ENCODE measurements around the gene CPVL.

Gene CPVL

DNA sequence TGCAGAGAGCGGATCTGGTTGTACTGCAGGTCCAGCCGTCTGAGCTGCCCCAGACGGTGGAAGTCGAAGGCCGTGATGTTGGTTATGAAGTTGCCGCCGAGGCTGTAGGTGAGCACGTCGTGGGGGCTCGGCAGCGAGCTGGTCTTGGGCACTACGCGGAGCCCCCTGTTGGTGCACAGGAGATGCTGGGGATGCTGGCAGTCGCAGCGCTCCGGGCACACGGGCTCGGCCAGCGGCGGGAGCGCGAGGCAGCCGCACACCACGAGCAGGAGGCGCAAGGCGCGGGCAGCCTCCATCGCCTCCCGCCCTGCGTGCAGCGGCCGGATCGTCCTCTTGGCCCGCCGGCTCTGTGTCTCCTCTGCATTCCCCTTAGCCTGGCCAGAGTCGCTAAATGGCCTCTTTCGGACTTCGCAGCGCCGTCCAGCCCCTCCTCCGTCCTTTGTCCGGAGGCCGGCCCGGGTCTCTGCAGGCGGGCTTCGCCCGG, 188.5 kb downstream of the CPVL start:
- Mint-ChIP-seq H3K4me1 (peaks cover 55% of the 10 kb centered on the region), H3K27ac (peak overlapping the region; percentile 94 to 99 (median 97)), H3K4me3 (peak overlapping the region; percentile 93 to 96 (median 94)), H3K27me3 (ENCODE audit: low read depth) (peaks cover 7% of the 10 kb centered on the region), H3K36me3 (ENCODE audit: low read depth) (peaks cover 10% of the 10 kb centered on the region), H3K9me3 (no peaks in the 10 kb centered on the region)
- no peak for TF ChIP-seq CTCF (IDR thresholded peaks at IDR 0.05; ENCODE audit: unreplicated experiment in 3 of 3)

- no peaks in the 10 kb centered on the region for H3K9me3 Mint-ChIP-seq
- H3K4me3 Mint-ChIP-seq: peak overlapping the region; percentile 93 to 96 (median 94)
- H3K27me3 Mint-ChIP-seq (ENCODE audit: low read depth): peaks cover 7% of the 10 kb centered on the region
- peaks cover 58% of the 10 kb centered on the region for H3K4me1 Mint-ChIP-seq
- no peak for TF ChIP-seq CTCF (IDR thresholded peaks at IDR 0.05; ENCODE audit: unreplicated experiment in 3 of 3)
- H3K27ac Mint-ChIP-seq: peak overlapping the region; percentile 94 to 99 (median 97)
- H3K36me3 Mint-ChIP-seq (ENCODE audit: low read depth): peaks cover 13% of the 10 kb centered on the region
Observed at GRCh38 chr7:28957064-28957750, 189.1 kb downstream of the CPVL start.

- peaks cover 7% of the 10 kb centered on the region for H3K27me3 Mint-ChIP-seq (ENCODE audit: low read depth)
- TF ChIP-seq CTCF (IDR thresholded peaks at IDR 0.05; ENCODE audit: unreplicated experiment in 3 of 3): peak; percentile 57 to 68 (median 62)
Observed at GRCh38 chr7:28956608-28957063, 189.7 kb downstream of the CPVL start.

GRCh38 chr7:28955718-28956607, 190.4 kb downstream of the CPVL start:
- no peak overlapping the region for H3K27ac Mint-ChIP-seq
- H3K4me3 Mint-ChIP-seq: peak overlapping the region; percentile 77 to 96 (median 93)
- no peaks in the 10 kb centered on the region for H3K9me3 Mint-ChIP-seq
- H3K27me3 Mint-ChIP-seq (ENCODE audit: low read depth): peaks cover 7% of the 10 kb centered on the region
- peak; percentile 41 to 55 (median 51) for TF ChIP-seq CTCF (IDR thresholded peaks at IDR 0.05; ENCODE audit: unreplicated experiment in 3 of 3)
- H3K4me1 Mint-ChIP-seq: peaks cover 62% of the 10 kb centered on the region
- peaks cover 22% of the 10 kb centered on the region for H3K36me3 Mint-ChIP-seq (ENCODE audit: low read depth)

More at GRCh38 chr7:28956608-28957063, 189.7 kb downstream of the CPVL start:
- H3K27ac Mint-ChIP-seq: peak overlapping the region in 2 of 3 experiments; percentile 97 to 99
- no peaks in the 10 kb centered on the region for H3K9me3 Mint-ChIP-seq
- H3K36me3 Mint-ChIP-seq (ENCODE audit: low read depth): peaks cover 16% of the 10 kb centered on the region
- peaks cover 60% of the 10 kb centered on the region for H3K4me1 Mint-ChIP-seq
- peak overlapping the region; percentile 93 to 96 (median 94) for H3K4me3 Mint-ChIP-seq

DNA sequence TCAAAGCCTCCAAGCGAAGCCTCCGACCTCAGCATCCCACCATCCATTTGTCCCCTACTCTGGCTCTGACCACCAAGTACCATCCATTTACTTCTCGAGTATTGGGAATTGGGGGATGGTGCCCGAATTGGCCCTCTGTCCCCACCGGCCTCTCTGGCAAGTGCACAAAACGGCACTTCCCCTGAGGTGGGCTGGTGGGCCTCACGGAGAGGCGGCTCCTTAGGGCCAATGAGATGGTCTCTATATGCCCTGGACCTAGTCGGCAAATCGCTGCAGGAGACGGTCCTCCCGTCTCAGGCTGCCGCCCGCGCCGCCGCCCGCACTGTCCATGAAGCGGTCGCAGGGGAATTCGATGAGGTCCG, 191.0 kb downstream of the CPVL start:
- Mint-ChIP-seq H3K9me3 (no peaks in the 10 kb centered on the region), H3K4me1 (peaks cover 57% of the 10 kb centered on the region), H3K4me3 (peak overlapping the region; percentile 76 to 78 (median 77)), H3K27me3 (ENCODE audit: low read depth) (peaks cover 7% of the 10 kb centered on the region), H3K27ac (peak overlapping the region; percentile 34 to 71 (median 40)), H3K36me3 (ENCODE audit: low read depth) (peaks cover 27% of the 10 kb centered on the region)
- no peak for TF ChIP-seq CTCF (IDR thresholded peaks at IDR 0.05; ENCODE audit: unreplicated experiment in 3 of 3)

Measured in nephron (organoid).